Mononuclear cell (primary cell): ENCODE results near the gene SGMS1. TPM values are rescaled to one million over a fixed set of nuclear protein-coding genes. Genes with fewer than 3 reads are reported as not detected.
"Not testable (repeated sequence)": the region's sequence is repeated elsewhere in the genome, so short reads cannot be mapped to it uniquely, and the experiment has no call there.

Experiments
- H3K27me3 ChIP-seq: 2 replicates; pipeline ENCODE4 v1.6.0; 2011; ENCODE audit warnings: low read length, control low read depth; ENCODE audit not compliant: insufficient read depth
- H3K4me1 ChIP-seq: 2 replicates; pipeline ENCODE4 v1.5.1; 2011; ENCODE audit warnings: mild to moderate bottlenecking, low read length, control low read depth; ENCODE audit not compliant: insufficient read depth
- H3K4me3 ChIP-seq: 2 replicates; pipeline ENCODE4 v1.5.1; 2011; ENCODE audit warnings: mild to moderate bottlenecking, low read length, moderate library complexity
- H3K9me3 ChIP-seq: 2 replicates; pipeline ENCODE4 v1.5.1; 2011; ENCODE audit warnings: low read depth, mild to moderate bottlenecking, control low read depth, low read length
- total RNA-seq: library from RNA; depleted of rRNA; stranded (reverse); fragments of >200 nt; gene quantifications from one replicate; pipeline ENCODE4 v1.2.3, GENCODE V29; 2012

The SGMS1 gene
- total RNA-seq, 1 donor, result 62.8 TPM

DNA sequence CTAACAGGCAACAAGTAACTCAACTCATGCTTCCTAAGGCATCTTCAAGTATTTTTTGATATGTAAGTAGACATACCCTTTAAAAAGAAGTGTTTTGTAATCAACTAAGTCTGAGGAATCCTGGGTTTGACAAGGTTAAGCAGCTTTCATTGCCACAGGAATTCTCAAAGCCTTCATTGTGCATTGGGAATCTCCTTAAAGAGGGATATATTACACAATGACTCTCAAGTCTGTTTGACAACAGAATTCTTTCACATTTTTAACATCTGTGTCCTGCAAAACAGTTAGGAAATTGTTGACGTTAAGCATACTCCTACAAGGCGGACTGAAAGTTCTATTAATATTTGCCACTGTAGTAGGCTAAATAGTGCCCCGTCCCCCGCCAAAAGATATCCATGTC lies 71.4 kb downstream of the SGMS1 start:
- Histone ChIP-seq H3K4me3 (no peak overlapping the region), H3K27me3 (no peaks in the 10 kb centered on the region), H3K9me3 (no peaks in the 10 kb centered on the region), H3K4me1 (no peaks in the 10 kb centered on the region)

DNA sequence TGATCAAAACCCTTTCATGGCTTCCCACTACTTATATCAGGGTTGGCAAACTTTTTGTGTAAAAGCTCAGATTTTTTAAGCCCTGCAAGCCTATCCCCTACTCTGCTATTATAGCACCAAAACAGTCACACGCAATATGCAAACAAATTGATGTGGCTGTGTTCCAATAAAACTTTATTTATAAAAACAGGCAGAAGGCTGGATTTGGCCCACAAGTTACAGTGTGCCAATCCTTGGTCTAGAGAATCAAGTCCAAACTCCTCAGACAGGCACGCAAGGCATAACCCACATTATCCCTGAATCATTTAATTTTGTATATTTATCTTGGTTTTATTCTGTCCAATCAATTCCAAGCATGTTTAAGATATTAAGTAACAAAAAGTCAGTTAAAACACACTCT lies 71.9 kb downstream of the SGMS1 start:
- Histone ChIP-seq H3K4me1 (no peaks in the 10 kb centered on the region), H3K9me3 (no peaks in the 10 kb centered on the region), H3K27me3 (no peaks in the 10 kb centered on the region), H3K4me3 (no peak overlapping the region)

DNA sequence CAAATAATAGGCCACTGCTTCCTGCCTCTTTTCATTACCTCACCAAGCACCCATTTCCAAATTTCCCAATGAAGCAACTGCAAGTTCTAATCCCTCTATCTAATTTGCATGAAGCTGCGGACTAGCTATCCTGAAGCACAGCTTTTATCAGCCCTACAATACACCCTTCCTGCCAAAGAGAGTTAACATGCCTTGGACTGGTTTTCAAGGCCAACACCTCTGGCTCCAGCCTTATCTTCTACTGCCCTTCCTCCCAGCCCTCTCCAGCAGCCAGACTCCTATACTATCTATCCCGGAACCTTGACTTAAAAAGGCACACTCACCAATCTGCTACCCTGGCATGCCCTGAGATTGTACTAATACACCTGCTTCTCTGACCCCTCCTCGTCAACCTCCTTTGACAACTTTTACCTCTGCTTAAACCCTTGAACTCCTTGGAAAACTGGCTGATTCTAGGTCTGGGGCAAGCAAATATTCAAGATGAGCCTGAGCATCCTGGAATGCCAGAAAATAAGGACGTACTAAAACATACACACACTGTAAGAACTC lies 73.4 kb downstream of the SGMS1 start:
- Histone ChIP-seq H3K27me3 (no peaks in the 10 kb centered on the region), H3K4me3 (no peak overlapping the region), H3K4me1 (no peaks in the 10 kb centered on the region), H3K9me3 (no peaks in the 10 kb centered on the region)

DNA sequence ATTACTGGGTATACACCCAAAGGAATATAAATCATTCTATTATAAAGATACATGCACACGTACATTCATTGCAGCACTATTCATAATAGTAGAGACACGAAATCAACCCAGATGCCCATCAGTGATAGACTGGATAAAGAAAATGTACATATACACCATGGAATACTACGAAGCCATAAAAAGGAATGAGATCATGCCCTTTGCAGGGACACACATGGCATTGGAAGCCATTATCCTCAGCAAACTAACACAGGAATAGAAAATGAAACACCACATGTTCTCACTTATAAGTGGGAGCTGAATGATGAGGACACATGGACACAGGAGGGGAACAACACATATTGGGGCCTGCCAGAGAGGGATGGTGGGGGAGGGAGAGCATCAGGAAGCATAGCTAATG lies 74.6 kb downstream of the SGMS1 start:
- not testable (repeated sequence) for H3K4me3 ChIP-seq, H3K27me3 ChIP-seq

GRCh38 chr10:50548481-50548880 lies 75.3 kb downstream of the SGMS1 start:
- H3K9me3 ChIP-seq, H3K4me3 ChIP-seq, H3K27me3 ChIP-seq, H3K4me1 ChIP-seq: not testable (repeated sequence)

More for the DNA sequence above, 74.6 kb downstream of the SGMS1 start:
- H3K9me3 ChIP-seq, H3K4me1 ChIP-seq: not testable (repeated sequence)

DNA sequence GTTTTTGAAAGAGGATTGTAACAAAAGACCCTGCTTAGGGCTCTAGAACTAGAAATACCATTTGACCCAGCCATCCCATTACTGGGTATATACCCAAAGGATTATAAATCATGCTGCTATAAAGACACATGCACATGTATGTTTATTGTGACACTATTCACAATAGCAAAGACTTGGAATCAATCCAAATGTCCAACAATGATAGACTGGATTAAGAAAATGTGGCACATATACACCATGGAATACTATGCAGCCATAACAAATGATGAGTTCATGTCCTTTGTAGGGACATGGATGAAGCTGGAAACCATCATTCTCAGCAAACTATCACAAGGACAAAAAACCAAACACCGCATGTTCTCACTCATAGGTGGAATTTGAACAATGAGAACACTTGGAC lies 77.5 kb downstream of the SGMS1 start:
- not testable (repeated sequence) for H3K4me1 ChIP-seq, H3K4me3 ChIP-seq, H3K9me3 ChIP-seq, H3K27me3 ChIP-seq

DNA sequence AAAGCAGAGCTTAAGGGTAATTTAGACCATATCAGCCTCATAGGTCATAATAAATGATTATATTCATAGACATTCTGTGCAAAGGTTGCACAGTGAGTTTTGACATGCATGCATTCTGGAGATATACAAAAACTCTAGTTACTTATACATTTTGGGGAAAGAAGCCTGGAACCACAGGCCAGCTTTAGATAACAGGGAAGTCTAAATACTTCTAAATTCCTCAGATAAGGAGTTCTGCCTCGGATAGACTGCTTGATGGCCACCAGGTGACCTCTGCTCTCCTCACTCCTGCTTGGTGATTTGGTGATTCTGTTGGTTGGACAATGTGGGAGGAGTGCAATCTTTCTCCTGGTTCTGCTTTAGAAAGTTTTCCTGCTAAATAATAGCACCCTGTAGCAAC lies 77.9 kb downstream of the SGMS1 start:
- H3K4me3 ChIP-seq, result no peak overlapping the region
- no peaks in the 10 kb centered on the region for H3K27me3 ChIP-seq
- no peaks in the 10 kb centered on the region for H3K9me3 ChIP-seq
- peaks cover 7% of the 10 kb centered on the region for H3K4me1 ChIP-seq

GRCh38 chr10:50544857-50545429 lies 78.8 kb downstream of the SGMS1 start:
- H3K4me1 ChIP-seq, result peaks cover 14% of the 10 kb centered on the region
- no peaks in the 10 kb centered on the region for H3K27me3 ChIP-seq
- H3K4me3 ChIP-seq, result no peak overlapping the region
- no peaks in the 10 kb centered on the region for H3K9me3 ChIP-seq

GRCh38 chr10:50544095-50544856 lies 79.5 kb downstream of the SGMS1 start:
- Histone ChIP-seq H3K4me1 (peaks cover 14% of the 10 kb centered on the region), H3K4me3 (no peak overlapping the region), H3K9me3 (no peaks in the 10 kb centered on the region), H3K27me3 (no peaks in the 10 kb centered on the region)

DNA sequence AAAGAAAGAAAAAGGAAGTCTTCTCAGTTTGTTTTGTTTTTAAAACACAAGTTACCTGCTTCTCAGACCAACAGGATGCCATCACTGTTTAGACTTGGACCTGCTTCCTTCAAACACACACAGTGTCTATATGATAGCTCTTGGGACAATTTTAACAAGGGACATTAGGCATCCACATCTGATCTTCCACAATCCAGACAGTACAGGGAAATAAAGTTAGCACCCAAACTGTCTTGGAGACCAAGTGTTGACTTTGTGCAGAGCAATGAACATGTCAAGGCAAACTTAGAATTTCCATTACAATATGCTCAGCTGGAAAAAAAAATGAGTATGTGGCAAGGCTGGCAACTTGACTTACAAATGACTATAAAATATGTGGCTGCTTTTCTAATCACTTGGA lies 80.9 kb downstream of the SGMS1 start:
- Histone ChIP-seq H3K9me3 (no peaks in the 10 kb centered on the region), H3K4me3 (no peak overlapping the region), H3K4me1 (peaks cover 21% of the 10 kb centered on the region), H3K27me3 (no peaks in the 10 kb centered on the region)

GRCh38 chr10:50541921-50542320 lies 81.8 kb downstream of the SGMS1 start:
- Histone ChIP-seq H3K4me3 (no peak overlapping the region), H3K27me3 (no peaks in the 10 kb centered on the region), H3K9me3 (no peaks in the 10 kb centered on the region), H3K4me1 (peaks cover 21% of the 10 kb centered on the region)

- H3K4me3 ChIP-seq, result no peak overlapping the region
- no peaks in the 10 kb centered on the region for H3K9me3 ChIP-seq
- peaks cover 21% of the 10 kb centered on the region for H3K4me1 ChIP-seq
- no peaks in the 10 kb centered on the region for H3K27me3 ChIP-seq
Observed at GRCh38 chr10:50541317-50541716, 82.4 kb downstream of the SGMS1 start.

- no peak overlapping the region for H3K4me3 ChIP-seq
- peaks cover 21% of the 10 kb centered on the region for H3K4me1 ChIP-seq
- H3K9me3 ChIP-seq, result no peaks in the 10 kb centered on the region
- H3K27me3 ChIP-seq, result no peaks in the 10 kb centered on the region
Observed at GRCh38 chr10:50540826-50541122, 83.0 kb downstream of the SGMS1 start.

- peaks cover 21% of the 10 kb centered on the region for H3K4me1 ChIP-seq
Observed at GRCh38 chr10:50540069-50540825, 83.5 kb downstream of the SGMS1 start.

GRCh38 chr10:50538555-50539398 lies 85.0 kb downstream of the SGMS1 start:
- H3K4me1 ChIP-seq, result peaks cover 21% of the 10 kb centered on the region
- no peaks in the 10 kb centered on the region for H3K27me3 ChIP-seq
- H3K4me3 ChIP-seq, result no peak overlapping the region

More at GRCh38 chr10:50540069-50540825, 83.5 kb downstream of the SGMS1 start:
- no peaks in the 10 kb centered on the region for H3K27me3 ChIP-seq
- no peak overlapping the region for H3K4me3 ChIP-seq
- H3K9me3 ChIP-seq, result no peaks in the 10 kb centered on the region

More at GRCh38 chr10:50538555-50539398, 85.0 kb downstream of the SGMS1 start:
- no peaks in the 10 kb centered on the region for H3K9me3 ChIP-seq
